ENCODE measurements around the gene TK1. TPM values are rescaled to one million over a fixed set of nuclear protein-coding genes. Genes with fewer than 3 reads are reported as not detected.

Gene TK1
- total RNA-seq, 1 donor from 2014 or later, result 41.2 TPM

- Mint-ChIP-seq H3K9me3 (no peaks in the 10 kb centered on the region), H3K36me3 (no peaks in the 10 kb centered on the region), H3K4me3 (no peak overlapping the region), H3K27me3 (no peaks in the 10 kb centered on the region), H3K27ac (no peak overlapping the region), H3K4me1 (ENCODE audit: unreplicated experiment) (no peaks in the 10 kb centered on the region)
- DNase-seq (ENCODE audit: extremely low spot score, unreplicated experiment), result no peak
- no peak for TF ChIP-seq CTCF (conservative IDR thresholded peaks at IDR 0.05)
Measured at GRCh38 chr17:78210111-78210510, 23.3 kb upstream of the TK1 start.

- DNase-seq (ENCODE audit: extremely low spot score, unreplicated experiment), result no peak
- no peaks in the 10 kb centered on the region for H3K27me3 Mint-ChIP-seq
- no peaks in the 10 kb centered on the region for H3K4me1 Mint-ChIP-seq (ENCODE audit: unreplicated experiment)
- no peaks in the 10 kb centered on the region for H3K9me3 Mint-ChIP-seq
- no peak overlapping the region for H3K4me3 Mint-ChIP-seq
- no peaks in the 10 kb centered on the region for H3K36me3 Mint-ChIP-seq
- H3K27ac Mint-ChIP-seq, result no peak overlapping the region
- TF ChIP-seq CTCF (conservative IDR thresholded peaks at IDR 0.05), result no peak
Measured at GRCh38 chr17:78208486-78208885, 21.6 kb upstream of the TK1 start.

DNA sequence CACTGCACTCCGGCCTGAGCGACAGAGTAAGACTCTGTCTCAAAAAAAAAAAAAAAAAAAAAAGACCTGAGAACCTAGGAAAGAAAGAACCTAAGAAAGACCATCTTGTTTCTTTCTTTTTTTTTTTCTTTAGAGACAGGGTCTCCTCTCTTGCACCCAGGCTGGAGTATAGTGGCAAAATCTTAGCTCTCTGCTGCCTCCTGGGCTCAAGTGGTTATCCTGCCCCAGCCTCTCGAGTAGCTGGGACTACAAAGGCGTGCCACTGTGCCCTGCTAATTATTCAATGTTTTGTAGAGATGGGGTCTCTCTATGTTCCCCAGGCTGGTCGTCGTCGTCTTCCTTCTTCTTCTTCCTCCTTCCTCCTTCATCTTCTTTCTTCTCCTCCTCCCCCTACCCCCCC lies 19.4 kb upstream of the TK1 start:
- no peak overlapping the region for H3K4me3 Mint-ChIP-seq
- TF ChIP-seq CTCF (conservative IDR thresholded peaks at IDR 0.05), result no peak
- H3K27ac Mint-ChIP-seq, result no peak overlapping the region
- H3K4me1 Mint-ChIP-seq (ENCODE audit: unreplicated experiment), result no peaks in the 10 kb centered on the region
- H3K9me3 Mint-ChIP-seq, result no peaks in the 10 kb centered on the region
- no peaks in the 10 kb centered on the region for H3K27me3 Mint-ChIP-seq
- DNase-seq (ENCODE audit: extremely low spot score, unreplicated experiment), result no peak
- H3K36me3 Mint-ChIP-seq, result no peaks in the 10 kb centered on the region

DNA sequence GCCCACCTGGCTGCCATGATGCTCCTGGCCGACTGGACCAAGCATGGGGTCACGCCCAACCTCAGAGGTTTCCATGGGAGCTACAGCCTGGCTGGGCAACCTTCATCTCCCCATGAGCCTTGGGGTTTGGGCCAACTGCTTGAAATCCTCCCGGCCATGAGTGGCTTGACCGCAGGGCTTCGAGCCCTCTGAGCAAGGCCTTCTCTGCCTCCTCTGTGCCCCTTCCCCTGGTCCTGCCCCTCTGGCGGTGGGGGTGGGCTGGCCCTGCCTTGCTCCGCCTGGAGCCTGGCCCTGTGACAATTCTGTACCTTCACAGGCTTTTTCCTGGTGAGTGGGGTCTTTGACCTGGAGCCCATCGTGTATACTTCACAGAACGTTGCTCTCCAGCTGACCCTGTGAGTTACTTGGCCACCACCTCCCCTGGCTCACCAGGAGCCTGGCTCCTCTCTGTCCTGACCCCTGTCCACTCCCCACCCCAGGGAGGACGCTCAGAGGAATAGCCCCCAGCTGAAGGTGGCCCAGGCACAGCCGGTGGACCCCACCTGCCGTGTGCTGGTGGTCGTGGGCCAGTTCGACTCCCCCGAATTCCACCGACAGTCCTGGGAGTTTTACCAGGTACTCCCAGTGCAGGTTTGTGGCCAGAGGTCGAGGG lies 18.4 kb upstream of the TK1 start:
- no peaks in the 10 kb centered on the region for H3K4me1 Mint-ChIP-seq (ENCODE audit: unreplicated experiment)
- TF ChIP-seq CTCF (conservative IDR thresholded peaks at IDR 0.05), result no peak
- H3K36me3 Mint-ChIP-seq, result no peaks in the 10 kb centered on the region
- DNase-seq (ENCODE audit: extremely low spot score, unreplicated experiment), result no peak
- H3K27ac Mint-ChIP-seq, result no peak overlapping the region
- H3K9me3 Mint-ChIP-seq, result no peaks in the 10 kb centered on the region
- no peak overlapping the region for H3K4me3 Mint-ChIP-seq
- no peaks in the 10 kb centered on the region for H3K27me3 Mint-ChIP-seq

- Mint-ChIP-seq H3K36me3 (no peaks in the 10 kb centered on the region), H3K27me3 (no peaks in the 10 kb centered on the region), H3K4me1 (ENCODE audit: unreplicated experiment) (no peaks in the 10 kb centered on the region), H3K27ac (no peak overlapping the region), H3K9me3 (no peaks in the 10 kb centered on the region), H3K4me3 (no peak overlapping the region)
- DNase-seq (ENCODE audit: extremely low spot score, unreplicated experiment), result no peak
- TF ChIP-seq CTCF (conservative IDR thresholded peaks at IDR 0.05), result no peak
Measured at GRCh38 chr17:78204387-78205123, 17.7 kb upstream of the TK1 start.
